SK-N-SH (cell line): Measurements from ENCODE around the gene GRB10. TPM values are rescaled to one million over a fixed set of nuclear protein-coding genes. Genes with fewer than 3 reads are reported as not detected.

ENCODE experiments used
- CTCF ChIA-PET: fragments of 300-600, 350-600 bp; formaldehyde crosslinking; extraction: SDS; loops from one replicate; lab custom pipeline; 2021; lab: Yijun Ruan, JAX
- POLR2A ChIA-PET: fragments of 350-600 bp; sonication (Branson Sonifier 250); formaldehyde crosslinking; extraction: SDS; loops from one replicate; lab custom pipeline; 2020; ENCODE audit warnings: antibody characterized with exemption, inconsistent platforms; lab: Yijun Ruan, JAX
- DNase-seq: peaks from one replicate; pipeline ENCODE4 v3.0.0; 2012
- H2AFZ ChIP-seq: fragments of 200-600 bp; sonication (generic); 2 replicates; pipeline ENCODE4 v1.8.1; 2016; ENCODE audit warnings: antibody characterized with exemption, mild to moderate bottlenecking, low read depth
- H3F3A ChIP-seq: fragments of 200-600 bp; sonication (generic); replicated peaks from 2 replicates; pipeline ENCODE3; 2016; ENCODE audit warnings: antibody characterized with exemption, mild to moderate bottlenecking; ENCODE audit not compliant: insufficient read depth
- H3K27ac ChIP-seq, 2 experiments: fragments of 200-500 bp in 1 of 2; fragments of 200-600 bp in 1 of 2; sonication (Bioruptor generic) in 1 of 2; sonication (generic), shearing (Covaris generic) in 1 of 2; 2 replicates each; pipeline versions ENCODE4 v1.5.1 to v1.6.1; 2014 to 2016; ENCODE audit warnings: low read depth in 2 of 2, inconsistent platforms in 1 of 2, low read length in 1 of 2, mild to moderate bottlenecking in 1 of 2, mixed read lengths in 1 of 2
- H3K27me3 ChIP-seq: fragments of 200-600 bp; sonication (generic), shearing (Covaris generic); 2 replicates; pipeline ENCODE4 v1.6.1; 2016; ENCODE audit warnings: mixed run types; ENCODE audit not compliant: insufficient read depth
- H3K36me3 ChIP-seq, 2 experiments: fragments of 200-500 bp in 1 of 2; fragments of 200-600 bp in 1 of 2; sonication (Bioruptor generic) in 1 of 2; sonication (generic) in 1 of 2; replicated peaks in 1 of 2; 2 replicates each; pipeline versions ENCODE3 to v1.5.1; 2014 to 2016; ENCODE audit warnings: low read length in 1 of 2, mild to moderate bottlenecking in 1 of 2; ENCODE audit not compliant: insufficient read depth in 2 of 2, control insufficient read depth in 1 of 2
- H3K4me1 ChIP-seq, 2 experiments: fragments of 200-500 bp in 1 of 2; fragments of 200-600 bp in 1 of 2; sonication (Bioruptor generic) in 1 of 2; sonication (generic), shearing (Covaris generic) in 1 of 2; 2 replicates each; pipeline versions ENCODE4 v1.5.1 to v1.6.1; 2014 to 2016; ENCODE audit warnings: low read depth in 1 of 2, low read length in 1 of 2, mixed run types in 1 of 2; ENCODE audit not compliant: insufficient read depth in 2 of 2, control insufficient read depth in 1 of 2
- H3K4me2 ChIP-seq: fragments of 200-600 bp; sonication (generic), shearing (Covaris generic); 2 replicates; pipeline ENCODE4 v1.6.1; 2017; ENCODE audit warnings: mixed run types
- H3K4me3 ChIP-seq, 2 experiments: fragments of 200-500 bp in 1 of 2; fragments of 200-600 bp in 1 of 2; sonication (Bioruptor generic) in 1 of 2; sonication (generic), shearing (Covaris generic) in 1 of 2; 2 replicates each; pipeline versions ENCODE4 v1.5.1 to v1.8.1; 2014 to 2016; ENCODE audit warnings: low read depth in 2 of 2, inconsistent platforms in 1 of 2, low read length in 1 of 2, mild to moderate bottlenecking in 1 of 2, mixed read lengths in 1 of 2, moderate library complexity in 1 of 2
- H3K79me2 ChIP-seq: fragments of 200-600 bp; sonication (generic); 2 replicates; pipeline ENCODE4 v1.8.1; 2017; ENCODE audit warnings: mild to moderate bottlenecking; ENCODE audit not compliant: insufficient read depth
- H3K9ac ChIP-seq: fragments of 200-600 bp; sonication (generic); 2 replicates; pipeline ENCODE4 v1.6.1; 2017; ENCODE audit warnings: mixed run types
- H3K9me2 ChIP-seq: fragments of 200-600 bp; sonication (generic); 2 replicates; pipeline ENCODE4 v1.6.1; 2017; ENCODE audit warnings: mixed run types
- H3K9me3 ChIP-seq: fragments of 200-600 bp; sonication (generic); 2 replicates; pipeline ENCODE4 v1.6.1; 2017; ENCODE audit warnings: mixed run types, mild to moderate bottlenecking, moderate library complexity
- H4K20me1 ChIP-seq: fragments of 200-600 bp; sonication (generic); 2 replicates; pipeline ENCODE4 v1.6.1; 2017; ENCODE audit warnings: mild to moderate bottlenecking, mixed run types; ENCODE audit not compliant: insufficient read depth
- CTCF ChIP-seq: fragments of 200-600 bp; sonication (generic); IDR thresholded peaks from 2 replicates; pipeline ENCODE4 v1.6.1; 2017; ENCODE audit warnings: antibody characterized with exemption, mild to moderate bottlenecking, moderate library complexity
- EP300 ChIP-seq, 2 experiments: IDR thresholded peaks; 2 replicates each; pipeline versions ENCODE4 v1.4.0 to v1.6.1; 2012; ENCODE audit warnings: borderline replicate concordance in 1 of 2, low read depth in 1 of 2, low read length in 1 of 2
- FOSL2 ChIP-seq: IDR thresholded peaks from 2 replicates; pipeline ENCODE4 v1.4.0; 2012; ENCODE audit warnings: low read depth, mild to moderate bottlenecking, moderate library complexity, borderline replicate concordance
- FOXJ3 ChIP-seq: sonication (generic); formaldehyde crosslinking; IDR thresholded peaks from 2 replicates; pipeline ENCODE4 v1.5.1; 2020; ENCODE audit warnings: mild to moderate bottlenecking, missing genetic modification reagents
- FOXM1 ChIP-seq: IDR thresholded peaks from 2 replicates; pipeline ENCODE4 v1.4.0; 2012; ENCODE audit warnings: low read depth, mild to moderate bottlenecking
- GABPA ChIP-seq: IDR thresholded peaks from 2 replicates; pipeline ENCODE4 v1.4.0; 2012; ENCODE audit warnings: low read depth, mild to moderate bottlenecking
- GATA2 ChIP-seq: sonication (generic); formaldehyde crosslinking; IDR thresholded peaks from 2 replicates; pipeline ENCODE4 v1.5.0; 2020; ENCODE audit warnings: mild to moderate bottlenecking, missing genetic modification reagents
- IRF3 ChIP-seq: fragments of 150-350 bp; IDR thresholded peaks from 2 replicates; pipeline ENCODE4 v1.6.1; 2016; ENCODE audit warnings: mild to moderate bottlenecking, low read depth, low read length
- MAX ChIP-seq: IDR thresholded peaks from 2 replicates; pipeline ENCODE4 v1.4.0; 2012; ENCODE audit warnings: low read depth
- MEF2A ChIP-seq: IDR thresholded peaks from 2 replicates; pipeline ENCODE4 v1.4.0; 2012; ENCODE audit warnings: low read depth, borderline replicate concordance
- MXI1 ChIP-seq: IDR thresholded peaks from 2 replicates; pipeline ENCODE4 v1.6.1; 2012; ENCODE audit warnings: mild to moderate bottlenecking, low read depth, low read length, improper control_type of control experiment
- NFIC ChIP-seq: IDR thresholded peaks from 2 replicates; pipeline ENCODE4 v1.4.0; 2012; ENCODE audit warnings: borderline replicate concordance
- POLR2AphosphoS5 ChIP-seq: IDR thresholded peaks from 2 replicates; pipeline ENCODE4 v1.6.1; 2012; ENCODE audit warnings: low read depth, low read length
- REST ChIP-seq: IDR thresholded peaks from 2 replicates; pipeline ENCODE4 v1.6.1; 2012; ENCODE audit warnings: mild to moderate bottlenecking, low read depth, low read length, moderate library complexity
- RXRA ChIP-seq: IDR thresholded peaks from 2 replicates; pipeline ENCODE4 v1.4.0; 2012; ENCODE audit warnings: low read depth, mild to moderate bottlenecking, borderline replicate concordance
- SMC3 ChIP-seq: IDR thresholded peaks from 2 replicates; pipeline ENCODE4 v1.6.1; 2012; ENCODE audit warnings: low read depth, low read length, improper control_type of control experiment
- TAF1 ChIP-seq: IDR thresholded peaks from 2 replicates; pipeline ENCODE4 v1.6.1; 2012; ENCODE audit warnings: low read depth, mild to moderate bottlenecking, low read length, moderate library complexity, borderline replicate concordance
- TCF12 ChIP-seq: IDR thresholded peaks from 2 replicates; pipeline ENCODE4 v1.4.0; 2012
- TEAD4 ChIP-seq: IDR thresholded peaks from 2 replicates; pipeline ENCODE4 v1.4.0; 2012; ENCODE audit warnings: mild to moderate bottlenecking, borderline replicate concordance; ENCODE audit not compliant: insufficient read depth
- YY1 ChIP-seq: IDR thresholded peaks from 2 replicates; pipeline ENCODE4 v1.4.0; 2012; ENCODE audit warnings: low read depth, mild to moderate bottlenecking
- WGBS: methylation state at CpG from one replicate; pipeline ENCODE4 v1.1.6; 2017; ENCODE audit warnings: low lambda C conversion rate; 5-methylcytosine and 5-hydroxymethylcytosine counted together
- polyA plus RNA-seq, 3 experiments: library from polyadenylated mRNA; depleted of rRNA; stranded (reverse); fragments of >200 nt; gene quantifications; 2 replicates each; pipeline ENCODE4 v1.2.3, GENCODE V29; 2012

GRB10 gene
- polyA plus RNA-seq, 1 of the 3 experiments (the other 2 are of a cell fraction): 5.1 TPM

- CTCF ChIA-PET: interaction anchor here (0.6 to 7.8 kb wide), 14 partner anchors 10 to 732 kb away, joined by 3 to 87 read pairs (median 9); no protein-coding TSS in a partner anchor
- peaks cover 87% of the 10 kb centered on the region for H3K79me2 ChIP-seq
- peaks cover 5% of the 10 kb centered on the region; the same call in 1 of the 2 replicates for H3K9me3 ChIP-seq
Observed at GRCh38 chr7:50634378-50634777, 148.3 kb downstream of the GRB10 start.

GRCh38 chr7:50633414-50633710, 149.3 kb downstream of the GRB10 start:
- no peak for DNase-seq
- Histone ChIP-seq H3K9me3 (peaks cover 5% of the 10 kb centered on the region; the same call in 1 of the 2 replicates), H3K9me2 (no peaks in the 10 kb centered on the region), H3K9ac (no peak overlapping the region), H3K36me3 (peaks cover 0 to 6% of the 10 kb centered on the region in 2 experiments), H3K79me2 (peaks cover 88% of the 10 kb centered on the region), H3K4me2 (no peak overlapping the region), H3F3A (peaks cover 12% of the 10 kb centered on the region), H2AFZ (no peak overlapping the region), H3K4me1 (peaks cover 0 to 13% of the 10 kb centered on the region in 2 experiments; a peak in 1 of 4 replicates), H3K27ac (no peak overlapping the region), H4K20me1 (peaks cover 75% of the 10 kb centered on the region), H3K4me3 (no peak overlapping the region), H3K27me3 (no peaks in the 10 kb centered on the region)
- 76% methylated on average over 1 of the region's 1 CpG for WGBS
- ChIA-PET POLR2A (no interaction called here), CTCF (interaction anchor here (0.7 to 7.8 kb wide), 40 partner anchors 9 to 488 kb away, joined by 3 to 87 read pairs (median 4); partner anchors contain the start of gene DDC)
- no peak for TF ChIP-seq RXRA
- TF ChIP-seq GATA2 (CRISPR knock-in tag): no peak
- TF ChIP-seq SMC3: no peak
- no peak for TF ChIP-seq TEAD4
- TF ChIP-seq TAF1: no peak
- no peak for TF ChIP-seq POLR2AphosphoS5
- TF ChIP-seq IRF3: no peak
- TF ChIP-seq YY1: no peak
- TF ChIP-seq FOSL2: no peak
- TF ChIP-seq NFIC: no peak
- no peak for TF ChIP-seq REST
- TF ChIP-seq FOXM1: no peak
- no peak for TF ChIP-seq MXI1
- TF ChIP-seq EP300 (IDR thresholded peaks at IDR 0.05; ENCODE audit: borderline replicate concordance in 1 of 2, low read depth in 1 of 2, low read length in 1 of 2): no peak
- no peak for TF ChIP-seq TCF12
- TF ChIP-seq MEF2A: no peak

More at GRCh38 chr7:50634378-50634777, 148.3 kb downstream of the GRB10 start:
- peaks cover 68% of the 10 kb centered on the region for H4K20me1 ChIP-seq
- H3K4me1 ChIP-seq: peaks cover 0 to 13% of the 10 kb centered on the region in 2 experiments; a peak in 1 of 4 replicates
- H3K4me2 ChIP-seq: no peak overlapping the region
- peaks cover 0 to 6% of the 10 kb centered on the region in 2 experiments for H3K36me3 ChIP-seq
- no peaks in the 10 kb centered on the region for H3K27me3 ChIP-seq
- no peak overlapping the region for H2AFZ ChIP-seq
- no peak for TF ChIP-seq FOXJ3 (CRISPR knock-in tag)
- TF ChIP-seq MEF2A: no peak
- no peak for TF ChIP-seq MAX
- no peak for TF ChIP-seq GABPA
- TF ChIP-seq CTCF: no peak
- POLR2A ChIA-PET: no interaction called here
- DNase-seq: no peak
- no peak overlapping the region for H3K9ac ChIP-seq
- H3K4me3 ChIP-seq: no peak overlapping the region
- H3K9me2 ChIP-seq: no peaks in the 10 kb centered on the region
- 45% methylated on average over 1 of the region's 1 CpG for WGBS
- H3K27ac ChIP-seq: no peak overlapping the region
- peaks cover 12% of the 10 kb centered on the region for H3F3A ChIP-seq
